Stimulated activated CD4-positive, alpha-beta T cell treated with anti-CD3 and anti-CD28 coated beads, Interleukin-1b, Interleukin-23, amount 100 ng/mL, for 48 hours (primary cell): Measurements from ENCODE around the gene PEX5.

ENCODE experiments used
- DNase-seq: peaks from one replicate; pipeline ENCODE4 v3.0.0-alpha.2; 2020

The PEX5 gene

DNA sequence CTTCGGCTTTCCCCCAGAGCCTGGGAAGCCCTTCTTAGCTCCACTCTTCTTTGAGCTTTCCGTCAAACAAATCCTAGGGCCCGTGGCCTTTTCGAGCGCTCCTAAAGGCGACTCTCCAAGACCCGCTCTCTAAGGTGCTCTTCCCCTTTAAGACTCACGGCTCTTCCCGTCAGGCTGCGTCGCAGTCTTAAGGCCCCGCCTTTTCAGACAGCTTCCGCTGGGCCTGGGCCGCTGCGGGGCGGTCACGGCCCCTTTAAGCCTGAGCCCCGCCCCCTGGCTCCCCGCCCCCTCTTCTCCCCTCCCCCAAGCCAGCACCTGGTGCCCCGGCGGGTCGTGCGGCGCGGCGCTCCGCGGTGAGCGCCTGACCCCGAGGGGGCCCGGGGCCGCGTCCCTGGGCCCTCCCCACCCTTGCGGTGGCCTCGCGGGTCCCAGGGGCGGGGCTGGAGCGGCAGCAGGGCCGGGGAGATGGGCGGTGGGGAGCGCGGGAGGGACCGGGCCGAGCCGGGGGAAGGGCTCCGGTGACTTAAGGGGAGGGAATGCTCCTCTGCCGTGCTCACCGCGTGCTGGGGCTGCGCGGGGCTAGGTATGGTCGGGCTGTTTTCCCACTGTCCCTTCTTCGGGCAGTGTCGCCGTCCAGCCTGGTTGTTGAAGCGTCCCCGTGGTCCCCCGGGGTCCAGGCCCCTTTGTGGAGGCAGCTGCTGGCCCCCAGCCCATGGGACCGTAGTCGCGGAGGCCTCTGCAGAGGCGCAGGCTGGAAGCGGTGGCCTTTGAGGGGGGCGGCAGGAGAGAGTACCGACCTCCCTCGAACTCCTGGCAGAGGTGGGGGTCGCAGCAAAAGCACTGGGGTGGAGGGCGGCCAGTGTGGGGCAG is at the start of gene PEX5:
Gene PEX5 (plus strand): TSS at position 289 of the 870 bp plus-strand sequence. CDS start 692 bp downstream, outside the sequence.
- peak; percentile 86 for DNase-seq

GRCh38 chr12:7141351-7142005 is 48.0 kb upstream of the PEX5 start:
- no peak for DNase-seq

- DNase-seq, result peak; percentile 55
Observed at GRCh38 chr12:7142056-7142644, 47.3 kb upstream of the PEX5 start.

- no peak for DNase-seq
Observed at GRCh38 chr12:7142809-7143465, 46.5 kb upstream of the PEX5 start.

GRCh38 chr12:7143564-7143963 is 45.9 kb upstream of the PEX5 start:
- DNase-seq, result no peak

DNA sequence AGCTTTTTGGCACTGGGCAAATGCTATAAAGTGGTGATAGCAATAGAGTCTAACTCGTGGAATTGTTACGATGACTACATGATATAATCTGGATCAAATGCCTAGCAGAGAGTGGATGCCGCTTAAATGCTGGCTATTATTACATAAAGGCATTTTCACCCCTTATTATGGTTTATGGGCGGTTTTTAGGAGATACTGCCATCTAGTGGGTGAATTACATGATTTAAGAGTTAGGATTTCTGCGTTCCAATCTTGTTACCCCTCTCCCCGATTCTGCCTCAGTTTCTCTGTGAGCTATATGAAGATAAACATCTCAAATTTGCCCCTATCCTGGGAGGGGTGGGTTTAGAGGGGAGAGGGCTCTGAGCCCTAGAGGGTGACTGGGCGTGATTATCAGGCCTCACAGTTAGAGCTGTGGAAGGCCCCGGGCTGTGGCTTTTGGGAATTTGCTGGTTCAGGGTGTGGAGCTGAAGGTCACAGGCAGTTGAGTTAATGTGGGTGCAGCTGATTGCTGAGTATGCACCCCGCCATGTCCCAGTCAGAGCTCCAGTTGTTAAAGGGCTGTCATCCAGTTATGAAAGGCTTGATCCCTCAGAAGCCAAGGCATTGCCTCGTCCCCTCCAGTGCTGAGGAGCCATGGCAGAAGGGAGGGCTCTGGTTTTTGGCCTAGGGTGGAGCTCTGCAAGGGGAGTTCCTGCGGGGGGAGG is 44.9 kb upstream of the PEX5 start:
- DNase-seq, result no peak

GRCh38 chr12:7145671-7146070 is 43.8 kb upstream of the PEX5 start:
- DNase-seq, result no peak

DNA sequence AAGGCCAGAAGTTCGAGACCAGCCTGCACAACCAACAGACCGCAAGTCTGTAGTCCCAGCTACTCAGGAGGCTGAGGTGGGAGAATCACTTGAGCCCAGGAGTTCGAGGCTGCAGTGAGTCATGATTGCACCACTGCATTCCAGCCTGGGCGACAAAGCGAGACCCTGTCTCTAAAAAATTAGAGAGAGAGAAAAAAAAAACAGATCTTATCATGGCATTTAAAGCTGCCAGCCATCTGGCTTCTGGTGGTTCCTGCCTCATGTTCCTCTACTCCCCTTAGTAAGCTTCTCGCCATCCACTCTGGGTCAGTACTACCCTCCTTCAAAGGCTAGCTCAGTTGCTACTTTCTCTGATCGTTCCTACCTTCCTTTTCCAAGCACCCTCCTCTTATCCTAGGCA is 43.3 kb upstream of the PEX5 start:
- no peak for DNase-seq

DNA sequence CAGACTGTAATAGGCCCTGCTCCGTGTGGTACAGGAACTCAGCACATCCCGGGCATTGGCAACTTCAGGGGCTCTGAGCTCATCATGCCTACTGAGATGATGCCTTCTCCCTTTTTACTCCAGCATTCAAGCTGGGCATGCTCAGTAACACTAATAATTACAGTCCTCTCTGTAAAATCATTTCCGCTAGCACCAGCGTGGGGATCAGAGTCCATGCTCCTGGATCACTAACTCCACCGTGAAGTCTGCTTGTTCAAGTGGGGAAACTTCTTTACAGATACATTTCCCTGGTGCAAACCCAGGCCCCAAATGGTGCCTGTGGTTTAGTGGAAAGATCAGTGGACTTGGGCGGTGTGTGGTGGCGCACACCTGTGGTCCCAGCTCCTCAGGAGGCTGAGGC is 42.6 kb upstream of the PEX5 start:
- no peak for DNase-seq

GRCh38 chr12:7150356-7150755 is 39.1 kb upstream of the PEX5 start:
- DNase-seq, result no peak

GRCh38 chr12:7150841-7151240 is 38.6 kb upstream of the PEX5 start:
- no peak for DNase-seq

DNA sequence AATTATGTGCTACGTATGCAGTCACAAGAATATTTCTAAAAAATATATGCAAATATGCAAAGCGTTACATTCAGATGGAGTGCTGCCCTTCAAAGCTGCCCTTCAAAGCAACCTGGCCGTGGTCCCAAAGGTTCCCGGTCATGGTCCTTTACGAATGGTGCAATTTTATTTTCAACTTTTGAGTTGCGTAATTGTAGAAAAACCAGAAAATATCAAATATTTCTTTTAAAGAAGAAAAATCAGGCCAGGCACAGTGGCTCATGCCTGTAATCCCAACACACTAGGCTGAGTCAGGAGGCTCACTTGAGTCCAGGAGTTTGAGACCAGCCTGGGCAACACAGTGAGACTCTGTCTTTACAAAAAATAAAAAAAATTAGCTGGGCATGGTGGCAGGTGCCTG is 38.0 kb upstream of the PEX5 start:
- DNase-seq, result no peak

DNA sequence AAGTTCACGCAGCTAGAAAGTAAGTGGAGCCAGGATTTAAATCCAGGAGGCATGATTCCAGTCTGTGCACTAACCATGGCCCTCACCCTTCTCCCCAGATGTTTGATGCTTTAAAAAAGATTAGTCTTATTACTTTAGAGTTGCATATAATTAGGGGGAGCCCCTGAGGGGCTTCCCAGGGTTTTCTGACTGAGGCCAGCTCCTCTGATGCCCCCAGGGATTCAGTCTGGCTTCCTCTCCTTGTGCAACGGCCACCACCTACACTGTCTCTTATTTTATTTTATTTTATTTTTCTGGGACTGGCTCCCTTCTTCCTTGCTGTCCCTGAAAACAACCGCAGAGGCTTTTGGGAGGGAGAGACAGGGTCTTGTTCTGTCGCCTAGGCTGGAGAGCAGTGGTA is 36.7 kb upstream of the PEX5 start:
- no peak for DNase-seq

DNA sequence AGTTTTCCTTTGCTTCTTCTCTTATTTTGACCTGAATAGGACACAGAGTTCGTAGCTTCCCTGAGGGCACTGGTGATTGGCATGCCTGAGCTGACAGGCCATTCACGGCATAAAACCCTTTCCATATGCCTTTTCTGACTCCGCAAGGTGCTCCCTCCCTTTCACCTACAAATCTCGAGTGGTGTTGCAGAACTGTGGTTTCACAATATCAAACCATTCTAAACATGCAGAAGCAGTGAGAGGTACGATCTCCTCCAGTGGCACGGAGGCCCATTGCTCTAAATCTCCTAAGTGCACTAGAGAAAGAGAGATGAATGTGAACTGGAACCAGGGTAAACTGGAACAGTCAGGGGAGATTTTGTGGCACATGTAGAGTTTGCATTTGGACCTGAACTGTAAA is 35.4 kb upstream of the PEX5 start:
- no peak for DNase-seq

DNA sequence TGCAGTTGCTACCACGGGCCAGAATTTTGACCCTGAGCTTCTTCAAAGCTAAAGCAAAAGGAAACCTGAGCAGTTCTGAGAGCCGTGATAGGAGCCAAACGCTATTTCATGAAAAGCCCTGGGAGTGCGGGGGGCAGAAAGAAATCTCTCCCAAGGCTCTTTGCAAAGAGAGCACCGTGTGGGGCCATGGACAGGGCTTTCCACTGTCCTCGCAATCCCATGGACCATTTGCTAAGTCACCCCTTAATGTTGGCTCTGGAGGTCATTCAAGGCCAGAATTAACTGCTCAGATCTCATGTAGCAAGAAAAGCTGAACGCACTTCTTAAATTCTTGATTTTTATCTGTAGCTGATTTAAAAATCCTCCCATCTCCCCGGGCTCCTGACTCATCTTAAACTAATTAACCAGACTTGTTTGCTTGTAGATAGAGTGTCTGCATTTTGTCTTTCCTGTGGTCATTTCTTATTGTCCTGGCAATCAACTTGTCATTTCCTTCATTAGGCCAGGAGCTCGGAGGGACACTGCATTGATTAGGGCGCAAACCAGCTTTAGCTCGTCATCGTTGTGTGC is 34.5 kb upstream of the PEX5 start:
- DNase-seq, result no peak

DNA sequence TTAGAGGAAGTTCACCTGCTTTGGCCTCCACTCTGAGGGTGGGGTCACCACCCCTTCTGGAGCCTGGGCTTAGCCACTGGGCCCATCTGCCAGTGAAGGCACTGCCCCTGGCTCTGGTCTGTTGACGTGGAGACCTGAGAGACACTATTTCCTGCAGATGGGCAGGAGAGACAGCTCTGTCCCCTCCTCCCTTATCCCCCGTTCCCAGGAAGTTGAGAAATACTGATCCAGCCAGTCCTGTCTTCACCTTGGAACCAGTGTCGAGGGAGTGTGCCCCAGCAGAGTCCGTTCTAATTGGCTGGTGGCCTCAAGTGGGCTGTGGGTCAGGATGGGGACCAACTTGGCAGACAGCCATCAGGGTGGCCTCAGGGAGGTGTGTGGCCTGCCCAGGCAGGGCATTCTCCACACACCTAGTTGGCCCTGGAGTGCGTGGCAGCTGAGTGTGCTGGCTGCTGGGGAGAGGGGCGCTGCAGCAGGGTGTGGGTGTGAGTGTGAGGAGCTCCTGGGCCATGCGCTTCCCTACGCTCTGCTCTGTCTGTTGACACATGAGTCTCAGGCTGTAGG is 33.9 kb upstream of the PEX5 start:
- DNase-seq, result no peak

GRCh38 chr12:7156259-7157197 is 33.0 kb upstream of the PEX5 start:
- DNase-seq, result no peak

DNA sequence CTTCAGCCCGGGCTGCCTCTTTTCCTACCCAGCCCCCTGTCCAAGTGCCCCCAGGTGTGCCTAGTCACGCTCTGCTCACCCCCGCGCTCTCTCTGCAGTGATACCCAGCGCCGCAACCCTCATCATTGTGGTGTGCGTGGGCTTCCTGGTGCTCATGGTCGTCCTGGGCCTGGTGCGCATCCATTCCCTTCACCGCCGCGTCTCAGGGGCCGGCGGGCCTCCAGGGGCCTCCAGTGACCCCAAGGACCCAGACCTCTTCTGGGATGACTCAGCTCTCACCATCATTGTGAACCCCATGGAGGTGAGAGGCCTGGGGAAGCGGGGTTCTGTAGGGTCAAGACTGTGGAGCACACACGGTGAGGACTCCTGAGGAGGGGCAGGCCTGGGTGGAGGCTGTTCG is 32.1 kb upstream of the PEX5 start:
- DNase-seq, result no peak

GRCh38 chr12:7158781-7159609 is 30.5 kb upstream of the PEX5 start:
- no peak for DNase-seq

GRCh38 chr12:7160183-7160582 is 29.3 kb upstream of the PEX5 start:
- no peak for DNase-seq
